ENCODE data around the gene IRF2.
"Not testable (repeated sequence)": the region's sequence is repeated elsewhere in the genome, so short reads cannot be mapped to it uniquely, and the experiment has no call there.

IRF2 gene

GRCh38 chr4:184376923-184377322, 97.4 kb downstream of the IRF2 start:
- Histone ChIP-seq H3K4me3 (replicated peaks; ENCODE audit: low read depth, low read length) (no peak overlapping the region), H3K36me3 (ENCODE audit: control insufficient read depth, insufficient read depth, low read length) (no peaks in the 10 kb centered on the region; the same call in 1 of the 2 replicates), H3K27me3 (replicated peaks; ENCODE audit: control insufficient read depth, insufficient read depth, low read length) (no peaks in the 10 kb centered on the region)
- TF ChIP-seq CTCF (IDR thresholded peaks at IDR 0.05; ENCODE audit: insufficient read depth, low read length, poor library complexity, severe bottlenecking) = no peak
- no peak for DNase-seq (ENCODE audit: extremely low read depth, insufficient read length)

- no peak for TF ChIP-seq CTCF (IDR thresholded peaks at IDR 0.05; ENCODE audit: insufficient read depth, low read length, poor library complexity, severe bottlenecking)
Observed at GRCh38 chr4:184376126-184376838, 98.1 kb downstream of the IRF2 start.

GRCh38 chr4:184375623-184376022, 98.7 kb downstream of the IRF2 start:
- not testable (repeated sequence) for H3K27me3 ChIP-seq (replicated peaks; ENCODE audit: control insufficient read depth, insufficient read depth, low read length); H3K4me3 ChIP-seq (replicated peaks; ENCODE audit: low read depth, low read length); DNase-seq (ENCODE audit: extremely low read depth, insufficient read length); H3K36me3 ChIP-seq (ENCODE audit: control insufficient read depth, insufficient read depth, low read length)

More at GRCh38 chr4:184376126-184376838, 98.1 kb downstream of the IRF2 start:
- Histone ChIP-seq H3K4me3 (replicated peaks; ENCODE audit: low read depth, low read length) (no peak overlapping the region), H3K27me3 (replicated peaks; ENCODE audit: control insufficient read depth, insufficient read depth, low read length) (no peaks in the 10 kb centered on the region), H3K36me3 (ENCODE audit: control insufficient read depth, insufficient read depth, low read length) (no peaks in the 10 kb centered on the region; the same call in none of the 2 replicates)
- no peak for DNase-seq (ENCODE audit: extremely low read depth, insufficient read length)

- TF ChIP-seq CTCF (IDR thresholded peaks at IDR 0.05; ENCODE audit: insufficient read depth, low read length, poor library complexity, severe bottlenecking) = no peak
- H3K27me3 ChIP-seq (replicated peaks; ENCODE audit: control insufficient read depth, insufficient read depth, low read length) = no peaks in the 10 kb centered on the region
- no peak for DNase-seq (ENCODE audit: extremely low read depth, insufficient read length)
Observed at GRCh38 chr4:184375027-184375426, 99.3 kb downstream of the IRF2 start.

GRCh38 chr4:184373886-184374405, 100.4 kb downstream of the IRF2 start:
- Histone ChIP-seq H3K4me3 (replicated peaks; ENCODE audit: low read depth, low read length) (no peak overlapping the region), H3K36me3 (ENCODE audit: control insufficient read depth, insufficient read depth, low read length) (no peaks in the 10 kb centered on the region; the same call in none of the 2 replicates), H3K27me3 (replicated peaks; ENCODE audit: control insufficient read depth, insufficient read depth, low read length) (no peaks in the 10 kb centered on the region)
- TF ChIP-seq CTCF (IDR thresholded peaks at IDR 0.05; ENCODE audit: insufficient read depth, low read length, poor library complexity, severe bottlenecking) = no peak
- no peak for DNase-seq (ENCODE audit: extremely low read depth, insufficient read length)

More at GRCh38 chr4:184375027-184375426, 99.3 kb downstream of the IRF2 start:
- Histone ChIP-seq H3K4me3 (replicated peaks; ENCODE audit: low read depth, low read length) (no peak overlapping the region), H3K36me3 (ENCODE audit: control insufficient read depth, insufficient read depth, low read length) (no peaks in the 10 kb centered on the region; the same call in none of the 2 replicates)

- no peak for TF ChIP-seq CTCF (IDR thresholded peaks at IDR 0.05; ENCODE audit: insufficient read depth, low read length, poor library complexity, severe bottlenecking)
- Histone ChIP-seq H3K4me3 (replicated peaks; ENCODE audit: low read depth, low read length) (no peak overlapping the region), H3K36me3 (ENCODE audit: control insufficient read depth, insufficient read depth, low read length) (no peaks in the 10 kb centered on the region; the same call in none of the 2 replicates), H3K27me3 (replicated peaks; ENCODE audit: control insufficient read depth, insufficient read depth, low read length) (no peaks in the 10 kb centered on the region)
- no peak for DNase-seq (ENCODE audit: extremely low read depth, insufficient read length)
Observed at GRCh38 chr4:184371390-184371787, 103.0 kb downstream of the IRF2 start.

All from GM06990 (cell line).